ENCODE data around the gene PES1. TPM values are rescaled to one million over a fixed set of nuclear protein-coding genes. Genes with fewer than 3 reads are reported as not detected.

Gene PES1
- total RNA-seq, 4 donors from 2014 or later: 28.2 to 55.7 (median 42.9) TPM

DNA sequence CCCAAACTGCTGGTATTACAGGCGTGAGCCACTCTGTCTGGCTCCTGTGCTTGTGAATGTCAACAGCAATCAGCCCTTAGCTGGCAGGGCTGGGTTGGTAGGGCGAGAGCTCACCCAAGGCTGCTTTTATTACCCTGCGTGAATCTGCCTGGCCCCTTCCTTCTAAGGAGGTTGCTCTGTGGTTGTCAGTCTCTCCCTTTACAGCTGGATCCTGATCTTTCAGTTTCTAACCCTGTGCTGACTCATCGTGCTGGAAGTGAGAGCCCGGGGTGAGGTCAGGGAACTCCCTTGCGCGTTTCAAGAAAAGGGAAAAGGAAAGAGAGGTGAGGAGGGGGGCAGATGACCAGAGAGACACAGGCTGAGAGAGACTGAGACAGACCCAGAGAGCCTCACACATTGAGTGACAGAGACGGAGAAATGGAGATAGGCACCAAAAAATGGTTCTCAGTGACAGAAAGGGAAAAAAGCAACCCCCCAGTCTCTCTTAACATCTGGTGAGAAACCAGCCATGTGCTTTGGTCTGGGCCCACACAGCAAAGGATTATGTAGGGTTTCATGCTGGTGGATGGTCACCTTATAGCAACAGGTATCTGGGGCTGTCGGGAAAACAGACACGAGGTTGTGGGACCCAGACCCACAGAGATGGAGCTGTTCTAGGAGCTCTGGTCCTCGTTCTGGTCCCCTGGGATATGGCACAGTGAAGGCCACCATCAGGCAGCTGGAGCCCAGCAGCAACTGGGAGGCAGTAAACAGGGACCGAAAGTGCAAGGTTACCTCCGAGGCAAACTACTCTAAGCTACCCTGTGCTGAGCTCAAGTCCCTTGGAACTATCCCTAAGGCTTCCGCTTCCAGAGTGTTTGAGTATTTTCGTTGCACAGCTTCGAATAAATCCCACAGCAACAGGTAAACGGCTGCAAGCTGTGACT lies 17.8 kb upstream of the PES1 start:
- Histone ChIP-seq H3K27ac (replicated peaks in 1 of 4) (peak overlapping the region; percentile 63 to 81 (median 77)), H3K36me3 (peaks cover 0 to 42% (median 34%) of the 10 kb centered on the region in 4 donors), H3K4me1 (peaks cover 24 to 48% (median 43%) of the 10 kb centered on the region in 4 donors), H3K9me3 (no peaks in the 10 kb centered on the region), H3K27me3 (no peaks in the 10 kb centered on the region), H3K4me3 (peak overlapping the region in 2 of 4 donors; percentile 18 to 75)
- DNase-seq (ENCODE audit: extremely low spot score): no peak
- 60% methylated on average over 17 of the region's 17 CpGs for WGBS
- TF ChIP-seq, protein P1, sequence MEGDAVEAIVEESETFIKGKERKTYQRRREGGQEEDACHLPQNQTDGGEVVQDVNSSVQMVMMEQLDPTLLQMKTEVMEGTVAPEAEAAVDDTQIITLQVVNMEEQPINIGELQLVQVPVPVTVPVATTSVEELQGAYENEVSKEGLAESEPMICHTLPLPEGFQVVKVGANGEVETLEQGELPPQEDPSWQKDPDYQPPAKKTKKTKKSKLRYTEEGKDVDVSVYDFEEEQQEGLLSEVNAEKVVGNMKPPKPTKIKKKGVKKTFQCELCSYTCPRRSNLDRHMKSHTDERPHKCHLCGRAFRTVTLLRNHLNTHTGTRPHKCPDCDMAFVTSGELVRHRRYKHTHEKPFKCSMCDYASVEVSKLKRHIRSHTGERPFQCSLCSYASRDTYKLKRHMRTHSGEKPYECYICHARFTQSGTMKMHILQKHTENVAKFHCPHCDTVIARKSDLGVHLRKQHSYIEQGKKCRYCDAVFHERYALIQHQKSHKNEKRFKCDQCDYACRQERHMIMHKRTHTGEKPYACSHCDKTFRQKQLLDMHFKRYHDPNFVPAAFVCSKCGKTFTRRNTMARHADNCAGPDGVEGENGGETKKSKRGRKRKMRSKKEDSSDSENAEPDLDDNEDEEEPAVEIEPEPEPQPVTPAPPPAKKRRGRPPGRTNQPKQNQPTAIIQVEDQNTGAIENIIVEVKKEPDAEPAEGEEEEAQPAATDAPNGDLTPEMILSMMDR (IDR thresholded peaks at IDR 0.05): no peak
- TF ChIP-seq POLR2A (IDR thresholded peaks at IDR 0.05; ENCODE audit: low read depth) (no peak), POLR2AphosphoS5 (IDR thresholded peaks at IDR 0.05) (peak; percentile 60 to 62), EP300 (IDR thresholded peaks at IDR 0.05) (no peak)
- intact Hi-C loops (cut with DNase I): no loop called here

DNA sequence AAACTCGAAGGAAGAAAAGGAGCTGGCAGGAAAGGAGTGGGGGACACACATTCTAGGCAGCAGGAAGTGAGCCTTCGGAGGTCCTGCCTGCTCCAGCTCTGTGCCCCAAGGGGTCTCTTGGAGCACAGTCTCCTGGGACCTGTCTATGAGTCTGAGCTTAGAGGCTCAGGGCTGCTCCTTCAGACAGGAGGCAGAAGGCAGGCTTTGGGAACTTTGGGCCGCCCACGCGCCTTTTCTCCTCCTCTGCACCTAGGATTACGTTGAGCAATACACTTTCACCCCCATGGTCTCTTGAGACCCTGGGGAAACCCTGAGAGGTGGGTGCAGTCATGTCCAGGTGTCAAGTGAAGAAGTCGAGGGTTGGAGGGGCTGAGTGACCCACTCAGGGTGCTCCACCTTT lies 16.2 kb upstream of the PES1 start:
- no peak for DNase-seq (ENCODE audit: extremely low spot score)
- H3K27me3 ChIP-seq: no peaks in the 10 kb centered on the region
- peak overlapping the region; percentile 74 to 81 (median 80) for H3K27ac ChIP-seq (replicated peaks in 1 of 4)
- intact Hi-C loops (cut with DNase I): no loop called here
- no peaks in the 10 kb centered on the region for H3K9me3 ChIP-seq
- H3K4me1 ChIP-seq: peaks cover 24 to 48% (median 43%) of the 10 kb centered on the region in 4 donors
- TF ChIP-seq EP300 (IDR thresholded peaks at IDR 0.05): no peak
- no peak for TF ChIP-seq POLR2AphosphoS5 (IDR thresholded peaks at IDR 0.05)
- no peak for TF ChIP-seq POLR2A (IDR thresholded peaks at IDR 0.05; ENCODE audit: low read depth)
- TF ChIP-seq, protein P1 (IDR thresholded peaks at IDR 0.05): no peak
- H3K4me3 ChIP-seq: peak overlapping the region; percentile 8 to 75 (median 64)
- peaks cover 0 to 26% (median 18%) of the 10 kb centered on the region in 4 donors for H3K36me3 ChIP-seq
- 68% methylated on average over 7 of the region's 7 CpGs for WGBS

GRCh38 chr22:30607300-30607930 lies 15.7 kb upstream of the PES1 start:
- Histone ChIP-seq H3K36me3 (peaks cover 0 to 21% (median 15%) of the 10 kb centered on the region in 4 donors), H3K9me3 (no peaks in the 10 kb centered on the region), H3K27me3 (no peaks in the 10 kb centered on the region), H3K4me3 (peak overlapping the region; percentile 60 to 80 (median 72)), H3K27ac (replicated peaks in 1 of 4) (peak overlapping the region; percentile 74 to 81 (median 80)), H3K4me1 (peaks cover 24 to 48% (median 43%) of the 10 kb centered on the region in 4 donors)
- no peak for DNase-seq (ENCODE audit: extremely low spot score)
- 70% methylated on average over 7 of the region's 7 CpGs for WGBS
- intact Hi-C loops (cut with DNase I): no loop called here
- no peak for TF ChIP-seq POLR2AphosphoS5 (IDR thresholded peaks at IDR 0.05)
- no peak for TF ChIP-seq POLR2A (IDR thresholded peaks at IDR 0.05; ENCODE audit: low read depth)
- TF ChIP-seq, protein P1 (IDR thresholded peaks at IDR 0.05): no peak
- no peak for TF ChIP-seq EP300 (IDR thresholded peaks at IDR 0.05)

- TF ChIP-seq POLR2A (IDR thresholded peaks at IDR 0.05; ENCODE audit: low read depth) (peak; percentile 7), POLR2AphosphoS5 (IDR thresholded peaks at IDR 0.05) (peak; percentile 56 to 64), EP300 (IDR thresholded peaks at IDR 0.05) (no peak)
- TF ChIP-seq, protein P1 (IDR thresholded peaks at IDR 0.05): peak in 1 of 3 experiments; percentile 13
- Histone ChIP-seq H3K27ac (replicated peaks in 1 of 4) (peak within 1 kb of the TSS; percentile 74 to 81 (median 80)), H3K4me3 (peak within 1 kb of the TSS; percentile 60 to 80 (median 72)), H3K9me3 (no peaks in the 10 kb centered on the region), H3K36me3 (peaks cover 0 to 14% (median 10%) of the 10 kb centered on the region in 4 donors), H3K4me1 (peaks cover 24 to 48% (median 43%) of the 10 kb centered on the region in 4 donors), H3K27me3 (no peaks in the 10 kb centered on the region)
- 5% methylated on average over 23 of the region's 24 CpGs for WGBS
- peak; percentile 96 for DNase-seq (ENCODE audit: extremely low spot score)
- intact Hi-C loops (cut with DNase I): no loop called here
Measured at GRCh38 chr22:30606455-30607299, 15.0 kb upstream of the PES1 start, which contains the start of gene TCN2. TCN2 (plus strand) TSS chr22:30607174; CDS start chr22:30607332, 158 bp downstream.

All from esophagus muscularis mucosa (tissue), 4 donors.